Measurements from ENCODE around the gene FBLN5. TPM values are rescaled to one million over a fixed set of nuclear protein-coding genes. Genes with fewer than 3 reads are reported as not detected.

FBLN5 gene
- total RNA-seq, 3 donors from 2014 or later, result 81.8 to 171 (median 83.2) TPM

DNA sequence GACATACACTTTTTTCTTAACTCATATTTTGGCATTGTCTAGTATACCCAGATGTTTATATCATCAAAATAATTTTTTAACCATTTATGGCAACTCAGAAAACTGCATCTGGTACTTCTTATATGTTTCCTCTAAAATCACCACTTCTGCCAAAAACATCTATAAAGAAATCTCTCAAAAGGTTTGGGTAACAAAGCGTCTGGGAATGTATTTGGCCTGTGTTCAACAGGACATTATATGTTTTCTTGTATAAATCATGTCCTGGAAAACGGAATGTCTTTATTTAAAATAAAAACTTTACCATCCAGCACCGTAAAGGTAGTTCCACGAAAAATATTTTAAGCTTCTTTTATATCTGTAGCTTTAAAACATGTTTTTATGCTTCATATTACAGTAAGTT, 36.1 kb upstream of the FBLN5 start:
- H3K4me1 ChIP-seq, result no peaks in the 10 kb centered on the region
- intact Hi-C loops (cut with DNase I; ENCODE audit: low total_unique reads), result no loop called here
- DNase-seq (ENCODE audit: low spot score in 2 of 2), result no peak
- H3K27me3 ChIP-seq, result no peaks in the 10 kb centered on the region
- TF ChIP-seq, protein P1, sequence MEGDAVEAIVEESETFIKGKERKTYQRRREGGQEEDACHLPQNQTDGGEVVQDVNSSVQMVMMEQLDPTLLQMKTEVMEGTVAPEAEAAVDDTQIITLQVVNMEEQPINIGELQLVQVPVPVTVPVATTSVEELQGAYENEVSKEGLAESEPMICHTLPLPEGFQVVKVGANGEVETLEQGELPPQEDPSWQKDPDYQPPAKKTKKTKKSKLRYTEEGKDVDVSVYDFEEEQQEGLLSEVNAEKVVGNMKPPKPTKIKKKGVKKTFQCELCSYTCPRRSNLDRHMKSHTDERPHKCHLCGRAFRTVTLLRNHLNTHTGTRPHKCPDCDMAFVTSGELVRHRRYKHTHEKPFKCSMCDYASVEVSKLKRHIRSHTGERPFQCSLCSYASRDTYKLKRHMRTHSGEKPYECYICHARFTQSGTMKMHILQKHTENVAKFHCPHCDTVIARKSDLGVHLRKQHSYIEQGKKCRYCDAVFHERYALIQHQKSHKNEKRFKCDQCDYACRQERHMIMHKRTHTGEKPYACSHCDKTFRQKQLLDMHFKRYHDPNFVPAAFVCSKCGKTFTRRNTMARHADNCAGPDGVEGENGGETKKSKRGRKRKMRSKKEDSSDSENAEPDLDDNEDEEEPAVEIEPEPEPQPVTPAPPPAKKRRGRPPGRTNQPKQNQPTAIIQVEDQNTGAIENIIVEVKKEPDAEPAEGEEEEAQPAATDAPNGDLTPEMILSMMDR (IDR thresholded peaks at IDR 0.05), result no peak
- no peak for TF ChIP-seq POLR2A (IDR thresholded peaks at IDR 0.05)
- no peak for TF ChIP-seq POLR2AphosphoS5 (IDR thresholded peaks at IDR 0.05)
- no peak overlapping the region for H3K4me3 ChIP-seq
- no peak overlapping the region for H3K27ac ChIP-seq
- H3K36me3 ChIP-seq, result no peaks in the 10 kb centered on the region
- H3K9me3 ChIP-seq, result no peaks in the 10 kb centered on the region

- Histone ChIP-seq H3K9me3 (no peaks in the 10 kb centered on the region), H3K4me1 (no peaks in the 10 kb centered on the region), H3K4me3 (no peak overlapping the region), H3K36me3 (no peaks in the 10 kb centered on the region), H3K27me3 (no peaks in the 10 kb centered on the region), H3K27ac (no peak overlapping the region)
- intact Hi-C loops (cut with DNase I; ENCODE audit: low total_unique reads), result no loop called here
- TF ChIP-seq POLR2A (IDR thresholded peaks at IDR 0.05), result no peak
- TF ChIP-seq POLR2AphosphoS5 (IDR thresholded peaks at IDR 0.05), result no peak
- TF ChIP-seq, protein P1 (IDR thresholded peaks at IDR 0.05), result no peak
- DNase-seq (ENCODE audit: low spot score in 2 of 2), result no peak
These were observed 32.7 kb upstream of the FBLN5 start for GRCh38 chr14:91980157-91980556.

- no peaks in the 10 kb centered on the region for H3K27me3 ChIP-seq
- H3K9me3 ChIP-seq, result no peaks in the 10 kb centered on the region
- H3K27ac ChIP-seq, result no peak overlapping the region
- no peaks in the 10 kb centered on the region for H3K4me1 ChIP-seq
- DNase-seq (ENCODE audit: low spot score in 2 of 2), result no peak
- no peak overlapping the region for H3K4me3 ChIP-seq
- no peaks in the 10 kb centered on the region for H3K36me3 ChIP-seq
- intact Hi-C loops (cut with DNase I; ENCODE audit: low total_unique reads), result no loop called here
- TF ChIP-seq POLR2A (IDR thresholded peaks at IDR 0.05) (no peak), POLR2AphosphoS5 (IDR thresholded peaks at IDR 0.05) (no peak)
- TF ChIP-seq, protein P1 (IDR thresholded peaks at IDR 0.05), result no peak
These were observed 30.4 kb upstream of the FBLN5 start for GRCh38 chr14:91977884-91978283.

DNA sequence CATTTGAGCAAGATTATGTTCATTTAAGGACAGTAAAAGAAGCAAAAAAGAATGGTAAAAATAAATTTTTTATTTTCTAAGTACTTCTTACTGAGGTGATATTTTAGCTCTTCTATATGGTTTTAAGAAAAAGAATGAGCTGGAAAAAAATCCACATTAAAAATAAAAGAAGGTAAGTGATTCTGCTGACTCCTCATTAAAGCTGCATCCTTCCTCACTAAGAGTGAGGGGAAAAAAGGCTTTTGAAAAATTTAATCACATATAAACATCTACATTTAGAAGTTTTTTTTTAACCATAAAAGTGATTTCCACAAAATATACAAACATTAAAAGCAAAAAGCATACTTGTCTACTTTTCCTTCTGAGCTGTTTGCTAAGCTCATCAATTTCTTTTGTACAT, 28.3 kb upstream of the FBLN5 start:
- Histone ChIP-seq H3K4me3 (no peak overlapping the region), H3K9me3 (no peaks in the 10 kb centered on the region), H3K4me1 (no peaks in the 10 kb centered on the region), H3K36me3 (no peaks in the 10 kb centered on the region), H3K27ac (no peak overlapping the region), H3K27me3 (no peaks in the 10 kb centered on the region)
- DNase-seq (ENCODE audit: low spot score in 2 of 2), result no peak
- intact Hi-C loops (cut with DNase I; ENCODE audit: low total_unique reads), result no loop called here
- TF ChIP-seq, protein P1 (IDR thresholded peaks at IDR 0.05), result no peak
- TF ChIP-seq POLR2AphosphoS5 (IDR thresholded peaks at IDR 0.05), result no peak
- no peak for TF ChIP-seq POLR2A (IDR thresholded peaks at IDR 0.05)

- Histone ChIP-seq H3K9me3 (no peaks in the 10 kb centered on the region), H3K4me1 (no peaks in the 10 kb centered on the region), H3K4me3 (no peak overlapping the region), H3K36me3 (no peaks in the 10 kb centered on the region), H3K27ac (no peak overlapping the region), H3K27me3 (no peaks in the 10 kb centered on the region)
- intact Hi-C loops (cut with DNase I; ENCODE audit: low total_unique reads), result no loop called here
- TF ChIP-seq POLR2A (IDR thresholded peaks at IDR 0.05) (no peak), POLR2AphosphoS5 (IDR thresholded peaks at IDR 0.05) (no peak)
- TF ChIP-seq, protein P1 (IDR thresholded peaks at IDR 0.05), result no peak
- DNase-seq (ENCODE audit: low spot score in 2 of 2), result no peak
These were observed 23.8 kb upstream of the FBLN5 start for GRCh38 chr14:91971188-91971778.

Measured in breast epithelium (tissue), 4 donors.